Measurements from ENCODE around the gene AVPR2.

- TF ChIP-seq CTCF (IDR thresholded peaks at IDR 0.05): no peak
- TF ChIP-seq EZH2 (IDR thresholded peaks at IDR 0.05): no peak
- no peak for TF ChIP-seq EZH2phosphoT487 (IDR thresholded peaks at IDR 0.05)
Measured at GRCh38 chrX:153931748-153932147, 27.3 kb downstream of the AVPR2 start.

Measured in neural progenitor cell (in vitro differentiated cells).